Cardiac fibroblast (primary cell): Measurements from ENCODE around the gene TMEM208.

Experiments used
- DNase-seq, 2 donors: peaks; one replicate each; pipeline versions ENCODE4 v3.0.0 to v3.0.0-alpha.2; 2010; ENCODE audit warnings: low read depth in 2 of 2
- H3K4me3 ChIP-seq, 2 donors: replicated peaks in 1 of 2; 1 replicate in 1 of 2; 2 replicates in 1 of 2; pipeline ENCODE4 v1.5.1; 2011; ENCODE audit warnings: low read depth in 2 of 2, low read length in 2 of 2, mild to moderate bottlenecking in 2 of 2, moderate library complexity in 1 of 2
- CTCF ChIP-seq: IDR thresholded peaks from one replicate; pipeline ENCODE4 v1.5.1; 2011; ENCODE audit warnings: low read depth, mild to moderate bottlenecking, low read length, inconsistent platforms

Gene TMEM208

GRCh38 chr16:67215706-67216105 is 11.2 kb upstream of the TMEM208 start:
- no peak overlapping the region for H3K4me3 ChIP-seq
- no peak for DNase-seq
- no peak for TF ChIP-seq CTCF

- peak in 1 of 2 donors; percentile 41 for DNase-seq
- TF ChIP-seq CTCF = no peak
- H3K4me3 ChIP-seq = no peak overlapping the region
Measured at GRCh38 chr16:67216612-67217490, 10.1 kb upstream of the TMEM208 start.

GRCh38 chr16:67223992-67224391 is 2.9 kb upstream of the TMEM208 start:
- H3K4me3 ChIP-seq = no peak overlapping the region
- DNase-seq = no peak
- no peak for TF ChIP-seq CTCF

- peak overlapping the region; percentile 97 to 99 for H3K4me3 ChIP-seq
- DNase-seq = no peak
- TF ChIP-seq CTCF = no peak
Measured at GRCh38 chr16:67226295-67226803, 581 bp upstream of the TMEM208 start.

- no peak for TF ChIP-seq CTCF
- peak overlapping the region; percentile 97 to 99 for H3K4me3 ChIP-seq
- DNase-seq = no peak
Measured at GRCh38 chr16:67227567-67227921, 614 bp downstream of the TMEM208 start.

- peak overlapping the region; percentile 97 to 99 for H3K4me3 ChIP-seq
- no peak for DNase-seq
- TF ChIP-seq CTCF = no peak
Measured at GRCh38 chr16:67228034-67228785, 1.3 kb downstream of the TMEM208 start.
